Ovary (tissue), 9 donors: Measurements from ENCODE around the gene TRMT5. TPM values are rescaled to one million over a fixed set of nuclear protein-coding genes. Genes with fewer than 3 reads are reported as not detected.

Experiments
- DNase-seq, 5 donors: peaks; one replicate each; pipeline ENCODE4 v3.0.0-alpha.2; 2019 to 2020
- H3K27ac ChIP-seq, 2 donors: fragments of 200-600 bp; one replicate each; pipeline versions ENCODE4 v1.5.1 to v1.8.0; 2019 to 2022
- H3K27me3 ChIP-seq: fragments of 200-600 bp; one replicate; pipeline ENCODE4 v1.8.0; 2022
- H3K36me3 ChIP-seq: fragments of 200-600 bp; sonication (generic); one replicate; pipeline ENCODE4 v1.5.1; 2019
- H3K4me1 ChIP-seq: one replicate; pipeline ENCODE4 v1.8.1; 2013; ENCODE audit warnings: mild to moderate bottlenecking, moderate library complexity; ENCODE audit not compliant: insufficient read depth
- H3K4me3 ChIP-seq: fragments of 200-600 bp; sonication (generic); one replicate; pipeline ENCODE4 v1.5.1; 2017
- H3K9me3 ChIP-seq, 2 donors: fragments of 200-600 bp in 1 of 2; sonication (generic) in 1 of 2; one replicate each; pipeline versions ENCODE4 v1.5.1 to v1.8.1; 2013 to 2019; ENCODE audit warnings: mild to moderate bottlenecking in 1 of 2, moderate library complexity in 1 of 2
- CTCF ChIP-seq, 3 donors: fragments of 450-650 bp in 2 of 3; fragments of 200-600 bp in 1 of 3; IDR thresholded peaks; one replicate each; pipeline versions ENCODE4 v1.5.1 to v1.8.0; 2016 to 2022; ENCODE audit warnings: antibody characterized with exemption in 3 of 3, mild to moderate bottlenecking in 1 of 3
- EP300 ChIP-seq: sonication (generic); formaldehyde crosslinking; IDR thresholded peaks from one replicate; pipeline ENCODE4 v1.6.1; 2017; ENCODE audit warnings: antibody characterized with exemption
- POLR2A ChIP-seq: fragments of 450-650 bp; IDR thresholded peaks from one replicate; pipeline ENCODE4 v1.6.1; 2017; ENCODE audit warnings: antibody characterized with exemption, mild to moderate bottlenecking, moderate library complexity
- WGBS, 3 donors: extraction: QIAGEN DNeasy Blood & Tissue Kit in 1 of 3; methylation state at CpG; one replicate each; pipeline versions ENCODE4 v1.1.5 to v1.1.7; 2013 to 2017; 5-methylcytosine and 5-hydroxymethylcytosine counted together
- intact Hi-C, 4 donors: fragments of 100-400 bp; cut with DNase I; formaldehyde crosslinking; loops; one replicate each; pipeline versions ENCODE4 v1.11.0 to v1.15.1; 2022 to 2023
- polyA plus RNA-seq, 2 donors: library from polyadenylated mRNA; stranded (reverse); fragments of 200-250 nt in 1 of 2; fragments of 350-450 nt in 1 of 2; fragmentation: Illumina TruSeq in 1 of 2; extraction: RNeasy Lipid Tissue Mini Kit (QIAGEN cat#74804) in 1 of 2; gene quantifications; one replicate each; pipeline ENCODE4 v1.2.3, GENCODE V29; 2013 to 2014
- total RNA-seq, 7 donors: library from RNA; depleted of rRNA in 2 of 7; stranded (reverse); fragments of >200 nt in 2 of 7; fragmentation: NEBNext Ultra II Directional in 3 of 7; extraction: Animal tissue kit (Norgen Biotek cat#: 25700) in 3 of 7; gene quantifications; one replicate each; pipeline versions ENCODE4 v1.1.0 to v1.2.4, GENCODE V29; 2016 to 2023
- donor health status: DM: no; HTN: no; CAD: no; lungs with moderate emphysema.
- donor health status: DM: no; HTN: no; CAD: no.
- donor health status: Bipolar disorder and iron deficiency.
- donor health status: DM: yes; HTN: yes; CAD: no.
- donor health status: DM: no; HTN: no; CAD: no.
- donor health status: DM: yes; HTN: yes; CAD: no.

Gene TRMT5
- total and polyA plus RNA-seq, 9 donors = 5.7 to 22.8 (median 15.0) TPM

DNA sequence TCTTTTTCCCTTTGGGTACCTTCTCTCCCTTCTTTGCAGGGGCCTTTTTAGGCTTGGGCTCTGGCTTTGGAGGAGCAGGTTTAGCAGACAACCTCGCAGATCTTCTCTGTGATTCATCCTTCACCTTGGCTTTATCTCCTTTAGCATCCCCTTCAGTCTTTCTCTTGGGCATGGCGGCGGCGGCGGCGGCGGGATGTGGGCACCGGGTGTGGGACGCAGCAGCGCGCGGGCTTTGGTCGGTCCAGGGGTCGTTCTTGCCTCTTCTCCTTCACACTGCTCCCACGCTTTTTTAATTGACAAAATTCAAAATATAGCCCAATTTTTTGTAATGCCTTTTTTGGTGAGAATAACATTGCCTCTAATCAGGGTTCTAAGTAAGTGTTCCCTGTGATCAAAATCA, 8.6 kb downstream of the TRMT5 start:
- Histone ChIP-seq H3K4me3 (no peak overlapping the region), H3K4me1 (no peaks in the 10 kb centered on the region), H3K27ac (no peak overlapping the region), H3K27me3 (no peaks in the 10 kb centered on the region), H3K36me3 (no peaks in the 10 kb centered on the region), H3K9me3 (no peaks in the 10 kb centered on the region)
- TF ChIP-seq POLR2A = no peak
- no peak for TF ChIP-seq EP300
- no peak for TF ChIP-seq CTCF (IDR thresholded peaks at IDR 0.05)
- 97 to 99% (median 97%) methylated on average over 15 of the region's 15 CpGs for WGBS, 3 donors
- intact Hi-C loops = no loop called here
- DNase-seq = no peak

DNA sequence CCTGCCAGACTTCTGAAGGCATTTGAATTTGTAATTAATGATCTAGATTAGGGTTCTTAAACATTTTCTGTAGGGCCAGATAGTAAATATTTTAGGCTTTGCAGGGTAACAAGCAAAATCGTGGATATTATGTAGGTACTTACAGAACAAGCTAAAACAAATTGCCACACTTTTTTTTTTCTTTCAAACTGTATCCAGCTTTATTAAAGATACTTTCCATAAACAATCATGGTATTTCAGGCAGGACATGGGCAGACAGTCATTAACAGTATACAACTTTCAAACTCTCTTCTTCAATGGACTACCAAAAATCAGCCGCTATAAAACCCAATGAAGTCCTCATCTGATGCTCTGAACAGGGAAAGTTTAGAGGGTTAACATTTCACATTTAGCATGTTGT, 9.6 kb downstream of the TRMT5 start:
- Histone ChIP-seq H3K9me3 (no peaks in the 10 kb centered on the region), H3K27ac (no peak overlapping the region), H3K36me3 (no peaks in the 10 kb centered on the region), H3K27me3 (no peaks in the 10 kb centered on the region), H3K4me3 (no peak overlapping the region), H3K4me1 (no peaks in the 10 kb centered on the region)
- no peak for DNase-seq
- TF ChIP-seq EP300 (no peak), POLR2A (no peak), CTCF (IDR thresholded peaks at IDR 0.05) (no peak)
- WGBS, 3 donors = 16 to 21% (median 17%) methylated on average over 2 of the region's 2 CpGs
- intact Hi-C loops = no loop called here

GRCh38 chr14:60970146-60970545, 10.7 kb downstream of the TRMT5 start:
- intact Hi-C loops = no loop called here
- H3K27ac ChIP-seq = no peak overlapping the region
- WGBS, 3 donors = 91 to 97% (median 93%) methylated on average over 2 of the region's 2 CpGs
- H3K27me3 ChIP-seq = no peaks in the 10 kb centered on the region
- H3K9me3 ChIP-seq = no peaks in the 10 kb centered on the region
- no peaks in the 10 kb centered on the region for H3K36me3 ChIP-seq
- H3K4me1 ChIP-seq = no peaks in the 10 kb centered on the region
- DNase-seq = no peak
- TF ChIP-seq EP300 (no peak), CTCF (IDR thresholded peaks at IDR 0.05) (no peak), POLR2A (no peak)
- H3K4me3 ChIP-seq = no peak overlapping the region

GRCh38 chr14:60968671-60969070, 12.2 kb downstream of the TRMT5 start:
- DNase-seq = no peak
- H3K27ac ChIP-seq = no peak overlapping the region
- no peak overlapping the region for H3K4me3 ChIP-seq
- no peaks in the 10 kb centered on the region for H3K4me1 ChIP-seq
- intact Hi-C loops = no loop called here
- no peaks in the 10 kb centered on the region for H3K27me3 ChIP-seq
- no peaks in the 10 kb centered on the region for H3K36me3 ChIP-seq
- no peaks in the 10 kb centered on the region for H3K9me3 ChIP-seq
- TF ChIP-seq EP300 (no peak), POLR2A (no peak), CTCF (IDR thresholded peaks at IDR 0.05) (no peak)

DNA sequence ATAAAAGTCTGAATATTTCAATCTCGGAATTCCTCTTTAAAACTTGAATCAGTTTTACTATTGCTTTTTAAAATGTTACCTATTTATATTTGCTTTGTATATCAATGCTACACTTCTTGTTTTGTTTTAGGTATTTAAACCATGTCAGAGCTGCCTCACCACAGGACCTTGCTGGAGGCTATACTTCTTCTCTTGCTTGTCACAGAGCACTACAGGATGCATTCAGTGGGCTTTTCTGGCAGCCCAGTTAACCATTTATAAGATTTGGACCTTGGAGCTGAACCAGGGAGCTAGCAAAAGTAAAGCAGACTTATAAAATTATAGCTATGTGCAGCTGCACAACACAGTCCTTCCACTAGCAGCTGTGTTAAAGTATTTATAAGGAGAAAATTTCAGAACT, 12.8 kb downstream of the TRMT5 start:
- H3K4me3 ChIP-seq = no peak overlapping the region
- no peak for DNase-seq
- no peak overlapping the region for H3K27ac ChIP-seq
- no peaks in the 10 kb centered on the region for H3K27me3 ChIP-seq
- H3K9me3 ChIP-seq = no peaks in the 10 kb centered on the region
- H3K36me3 ChIP-seq = no peaks in the 10 kb centered on the region
- 51 to 68% (median 62%) methylated on average over 1 of the region's 1 CpG for WGBS, 3 donors
- H3K4me1 ChIP-seq = no peaks in the 10 kb centered on the region
- TF ChIP-seq POLR2A (no peak), EP300 (no peak), CTCF (IDR thresholded peaks at IDR 0.05) (no peak)
- intact Hi-C loops = no loop called here
